ENCODE results near the gene DNAJC16. TPM values are rescaled to one million over a fixed set of nuclear protein-coding genes. Genes with fewer than 3 reads are reported as not detected.

The DNAJC16 gene
- total RNA-seq, 1 experiment from 2014 or later: 9.2 TPM

DNA sequence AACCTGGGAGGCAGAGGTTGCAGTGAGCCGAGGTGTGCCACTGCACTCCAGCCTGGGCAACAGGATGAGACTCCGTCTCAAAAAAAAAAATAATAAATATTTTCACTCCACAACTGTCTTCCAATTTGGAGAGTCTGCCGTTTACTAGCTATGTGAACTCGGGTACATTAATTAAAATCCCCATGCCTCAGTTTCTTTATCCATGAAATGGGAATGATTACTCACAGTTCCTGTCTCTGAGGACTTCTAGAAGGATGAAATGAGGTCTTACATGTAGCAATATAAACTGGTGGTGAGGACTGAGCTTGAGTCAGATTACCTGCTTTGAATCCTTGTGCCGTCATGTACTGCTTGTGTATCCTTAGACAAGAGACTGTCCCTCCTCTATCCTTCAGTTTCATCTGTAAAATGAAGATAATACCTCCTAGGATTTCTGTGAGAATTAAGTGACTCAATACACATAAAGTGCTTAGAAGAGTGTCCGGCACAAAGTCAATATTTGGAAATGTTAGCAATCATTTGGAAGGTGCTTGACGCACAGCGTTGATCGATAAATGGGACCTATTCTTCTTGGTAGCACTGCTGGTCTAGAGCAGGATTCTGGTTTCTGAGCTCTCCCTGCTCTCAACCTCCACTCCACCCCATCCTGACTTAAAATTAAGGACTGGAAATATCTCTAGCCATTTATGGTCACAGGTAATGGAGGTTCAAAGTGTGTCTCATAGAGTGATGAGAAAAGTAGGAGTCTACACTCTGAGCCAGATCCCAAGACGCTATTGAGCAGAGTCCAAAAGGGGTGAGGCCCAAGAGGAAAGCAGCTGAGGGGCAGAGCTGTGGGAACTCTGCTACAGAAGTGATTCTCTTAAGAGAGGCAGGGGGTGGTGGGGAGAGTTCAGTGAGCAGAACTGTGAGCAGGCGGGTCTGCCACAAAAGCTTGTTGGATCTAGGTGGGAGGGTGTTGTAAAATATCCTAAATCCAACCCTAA, 79.0 kb downstream of the DNAJC16 start:
- DNase-seq (peak; percentile 33), ATAC-seq (no peak)
- H3K36me3 ChIP-seq (ENCODE audit: low read depth, low read length): no peaks in the 10 kb centered on the region
- no peak overlapping the region for H2AFZ ChIP-seq (ENCODE audit: low read length)
- no peaks in the 10 kb centered on the region for H3K9me3 ChIP-seq (ENCODE audit: low read length)
- no peak overlapping the region for H3K27ac ChIP-seq (ENCODE audit: low read length)
- H3K4me2 ChIP-seq (ENCODE audit: low read length): no peak overlapping the region
- CTCF ChIA-PET: no interaction called here
- H3K79me2 ChIP-seq (ENCODE audit: low read length): no peaks in the 10 kb centered on the region
- POLR2A ChIA-PET (ENCODE audit: unreplicated experiment): no interaction called here
- intact Hi-C loops (cut with micrococcal nuclease): no loop called here
- H3K9me2 ChIP-seq (replicated peaks; ENCODE audit: low read length): no peaks in the 10 kb centered on the region
- no TSS peak for BruUV-seq (replicated peaks)
- no peak overlapping the region for H3K4me3 ChIP-seq (ENCODE audit: low read length)
- no peaks in the 10 kb centered on the region for H3K27me3 ChIP-seq (ENCODE audit: low read length)
- no peaks in the 10 kb centered on the region for H4K20me1 ChIP-seq (ENCODE audit: low read length)
- H3F3A ChIP-seq (ENCODE audit: low read length, unreplicated experiment): no peaks in the 10 kb centered on the region
- H3K4me1 ChIP-seq (ENCODE audit: insufficient read depth, low read length): peaks cover 28% of the 10 kb centered on the region
- H3K9ac ChIP-seq (ENCODE audit: low read length): no peak overlapping the region
- TF ChIP-seq EZH2phosphoT487 (IDR thresholded peaks at IDR 0.05; ENCODE audit: borderline replicate concordance, low read length) (no peak), EZH2 (IDR thresholded peaks at IDR 0.05; ENCODE audit: low read length, unreplicated experiment) (no peak)
- TF ChIP-seq, protein P1, sequence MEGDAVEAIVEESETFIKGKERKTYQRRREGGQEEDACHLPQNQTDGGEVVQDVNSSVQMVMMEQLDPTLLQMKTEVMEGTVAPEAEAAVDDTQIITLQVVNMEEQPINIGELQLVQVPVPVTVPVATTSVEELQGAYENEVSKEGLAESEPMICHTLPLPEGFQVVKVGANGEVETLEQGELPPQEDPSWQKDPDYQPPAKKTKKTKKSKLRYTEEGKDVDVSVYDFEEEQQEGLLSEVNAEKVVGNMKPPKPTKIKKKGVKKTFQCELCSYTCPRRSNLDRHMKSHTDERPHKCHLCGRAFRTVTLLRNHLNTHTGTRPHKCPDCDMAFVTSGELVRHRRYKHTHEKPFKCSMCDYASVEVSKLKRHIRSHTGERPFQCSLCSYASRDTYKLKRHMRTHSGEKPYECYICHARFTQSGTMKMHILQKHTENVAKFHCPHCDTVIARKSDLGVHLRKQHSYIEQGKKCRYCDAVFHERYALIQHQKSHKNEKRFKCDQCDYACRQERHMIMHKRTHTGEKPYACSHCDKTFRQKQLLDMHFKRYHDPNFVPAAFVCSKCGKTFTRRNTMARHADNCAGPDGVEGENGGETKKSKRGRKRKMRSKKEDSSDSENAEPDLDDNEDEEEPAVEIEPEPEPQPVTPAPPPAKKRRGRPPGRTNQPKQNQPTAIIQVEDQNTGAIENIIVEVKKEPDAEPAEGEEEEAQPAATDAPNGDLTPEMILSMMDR (conservative IDR thresholded peaks at IDR 0.05; ENCODE audit: low read depth, low read length): no peak

- H3K9me3 ChIP-seq (ENCODE audit: low read length): no peaks in the 10 kb centered on the region
- no peaks in the 10 kb centered on the region for H3K36me3 ChIP-seq (ENCODE audit: low read depth, low read length)
- BruUV-seq (replicated peaks): no TSS peak
- H2AFZ ChIP-seq (ENCODE audit: low read length): no peak overlapping the region
- no peak overlapping the region for H3K9ac ChIP-seq (ENCODE audit: low read length)
- H3K79me2 ChIP-seq (ENCODE audit: low read length): no peaks in the 10 kb centered on the region
- intact Hi-C loops (cut with micrococcal nuclease): no loop called here
- H3F3A ChIP-seq (ENCODE audit: low read length, unreplicated experiment): no peaks in the 10 kb centered on the region
- no peaks in the 10 kb centered on the region for H4K20me1 ChIP-seq (ENCODE audit: low read length)
- ATAC-seq: no peak
- POLR2A ChIA-PET (ENCODE audit: unreplicated experiment): no interaction called here
- no peak overlapping the region for H3K27ac ChIP-seq (ENCODE audit: low read length)
- no peak for DNase-seq
- TF ChIP-seq, protein P1 (conservative IDR thresholded peaks at IDR 0.05; ENCODE audit: low read depth, low read length): no peak
- no peak for TF ChIP-seq EZH2phosphoT487 (IDR thresholded peaks at IDR 0.05; ENCODE audit: borderline replicate concordance, low read length)
- no peak for TF ChIP-seq EZH2 (IDR thresholded peaks at IDR 0.05; ENCODE audit: low read length, unreplicated experiment)
- H3K4me1 ChIP-seq (ENCODE audit: insufficient read depth, low read length): peaks cover 10% of the 10 kb centered on the region; the same call in 1 of the 2 replicates
- no peaks in the 10 kb centered on the region for H3K27me3 ChIP-seq (ENCODE audit: low read length)
- no peak overlapping the region for H3K4me2 ChIP-seq (ENCODE audit: low read length)
- CTCF ChIA-PET: no interaction called here
- no peak overlapping the region for H3K4me3 ChIP-seq (ENCODE audit: low read length)
- no peaks in the 10 kb centered on the region for H3K9me2 ChIP-seq (replicated peaks; ENCODE audit: low read length)
Observed at GRCh38 chr1:15609631-15610030, 83.0 kb downstream of the DNAJC16 start.

- Histone ChIP-seq H3K4me3 (ENCODE audit: low read length) (no peak overlapping the region), H3K9me3 (ENCODE audit: low read length) (no peaks in the 10 kb centered on the region), H3F3A (ENCODE audit: low read length, unreplicated experiment) (no peaks in the 10 kb centered on the region), H2AFZ (ENCODE audit: low read length) (no peak overlapping the region), H4K20me1 (ENCODE audit: low read length) (no peaks in the 10 kb centered on the region), H3K9ac (ENCODE audit: low read length) (no peak overlapping the region), H3K4me2 (ENCODE audit: low read length) (no peak overlapping the region), H3K9me2 (replicated peaks; ENCODE audit: low read length) (no peaks in the 10 kb centered on the region), H3K27ac (ENCODE audit: low read length) (no peak overlapping the region), H3K4me1 (ENCODE audit: insufficient read depth, low read length) (peaks cover 10% of the 10 kb centered on the region; the same call in 1 of the 2 replicates), H3K27me3 (ENCODE audit: low read length) (no peaks in the 10 kb centered on the region), H3K79me2 (ENCODE audit: low read length) (no peaks in the 10 kb centered on the region), H3K36me3 (ENCODE audit: low read depth, low read length) (no peaks in the 10 kb centered on the region)
- intact Hi-C loops (cut with micrococcal nuclease): no loop called here
- ATAC-seq (peak; percentile 92), DNase-seq (peak; percentile 54)
- no TSS peak for BruUV-seq (replicated peaks)
- POLR2A ChIA-PET (ENCODE audit: unreplicated experiment): interaction anchor here (0.7 kb wide), 1 partner anchor 9 kb away, joined by 5 read pairs; no protein-coding TSS in a partner anchor
- TF ChIP-seq EZH2 (IDR thresholded peaks at IDR 0.05; ENCODE audit: low read length, unreplicated experiment): no peak
- TF ChIP-seq, protein P1 (conservative IDR thresholded peaks at IDR 0.05; ENCODE audit: low read depth, low read length): no peak
- no peak for TF ChIP-seq EZH2phosphoT487 (IDR thresholded peaks at IDR 0.05; ENCODE audit: borderline replicate concordance, low read length)
- CTCF ChIA-PET: interaction anchor here (0.6 kb wide), 1 partner anchor 175 kb away, joined by 3 read pairs; no protein-coding TSS in a partner anchor
Observed at GRCh38 chr1:15610167-15610566, 83.5 kb downstream of the DNAJC16 start.

All from PC-3 (cell line).